Measurements from ENCODE around the gene GGN. TPM values are rescaled to one million over a fixed set of nuclear protein-coding genes. Genes with fewer than 3 reads are reported as not detected.

The GGN gene
- total and polyA plus RNA-seq, 9 of the 15 experiments (the other 6 are each of a cell fraction or from before 2014, with no cell fraction given), result 0.15 to 0.33 TPM; not detected in 7

DNA sequence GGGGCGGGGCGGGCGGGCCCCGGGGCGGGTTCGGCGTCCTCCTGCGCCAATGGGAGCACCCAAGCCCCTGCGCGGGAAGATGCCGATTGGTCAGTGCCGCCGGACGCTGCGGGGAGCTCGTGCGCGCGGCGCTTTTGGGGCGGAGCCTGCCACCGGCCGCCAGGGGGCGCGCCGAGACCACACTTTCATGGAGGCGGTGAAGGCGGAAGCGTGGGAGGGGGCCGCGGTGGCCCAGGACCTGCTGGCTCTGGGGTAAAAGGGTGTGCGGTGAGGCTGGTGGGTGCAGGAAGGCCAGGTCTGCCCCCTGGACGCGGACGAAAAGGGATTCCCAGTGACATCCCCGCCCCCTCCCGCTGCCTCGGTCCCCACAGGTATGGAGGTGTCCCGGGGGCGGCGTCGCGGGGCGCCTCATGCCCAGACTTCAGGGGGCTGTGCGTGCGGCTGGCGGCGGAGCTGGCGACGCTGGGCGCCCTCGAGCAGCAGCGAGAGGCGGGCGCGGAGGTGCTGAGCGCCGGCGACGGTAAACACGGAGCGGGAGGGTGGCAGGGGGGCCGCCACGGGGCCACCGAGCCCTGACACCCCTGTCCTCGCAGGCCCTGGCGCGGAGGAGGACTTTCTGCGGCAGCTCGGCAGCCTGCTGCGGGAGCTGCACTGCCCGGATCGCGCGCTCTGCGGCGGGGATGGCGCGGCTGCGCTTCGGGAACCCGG, 15.3 kb upstream of the GGN start, which contains the start of gene FAM98C (continued):
- TF ChIP-seq, protein P1, sequence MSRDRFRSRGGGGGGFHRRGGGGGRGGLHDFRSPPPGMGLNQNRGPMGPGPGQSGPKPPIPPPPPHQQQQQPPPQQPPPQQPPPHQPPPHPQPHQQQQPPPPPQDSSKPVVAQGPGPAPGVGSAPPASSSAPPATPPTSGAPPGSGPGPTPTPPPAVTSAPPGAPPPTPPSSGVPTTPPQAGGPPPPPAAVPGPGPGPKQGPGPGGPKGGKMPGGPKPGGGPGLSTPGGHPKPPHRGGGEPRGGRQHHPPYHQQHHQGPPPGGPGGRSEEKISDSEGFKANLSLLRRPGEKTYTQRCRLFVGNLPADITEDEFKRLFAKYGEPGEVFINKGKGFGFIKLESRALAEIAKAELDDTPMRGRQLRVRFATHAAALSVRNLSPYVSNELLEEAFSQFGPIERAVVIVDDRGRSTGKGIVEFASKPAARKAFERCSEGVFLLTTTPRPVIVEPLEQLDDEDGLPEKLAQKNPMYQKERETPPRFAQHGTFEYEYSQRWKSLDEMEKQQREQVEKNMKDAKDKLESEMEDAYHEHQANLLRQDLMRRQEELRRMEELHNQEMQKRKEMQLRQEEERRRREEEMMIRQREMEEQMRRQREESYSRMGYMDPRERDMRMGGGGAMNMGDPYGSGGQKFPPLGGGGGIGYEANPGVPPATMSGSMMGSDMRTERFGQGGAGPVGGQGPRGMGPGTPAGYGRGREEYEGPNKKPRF (IDR thresholded peaks at IDR 0.05; ENCODE audit: low read depth, low read length), result no peak
- TF ChIP-seq, protein P2, sequence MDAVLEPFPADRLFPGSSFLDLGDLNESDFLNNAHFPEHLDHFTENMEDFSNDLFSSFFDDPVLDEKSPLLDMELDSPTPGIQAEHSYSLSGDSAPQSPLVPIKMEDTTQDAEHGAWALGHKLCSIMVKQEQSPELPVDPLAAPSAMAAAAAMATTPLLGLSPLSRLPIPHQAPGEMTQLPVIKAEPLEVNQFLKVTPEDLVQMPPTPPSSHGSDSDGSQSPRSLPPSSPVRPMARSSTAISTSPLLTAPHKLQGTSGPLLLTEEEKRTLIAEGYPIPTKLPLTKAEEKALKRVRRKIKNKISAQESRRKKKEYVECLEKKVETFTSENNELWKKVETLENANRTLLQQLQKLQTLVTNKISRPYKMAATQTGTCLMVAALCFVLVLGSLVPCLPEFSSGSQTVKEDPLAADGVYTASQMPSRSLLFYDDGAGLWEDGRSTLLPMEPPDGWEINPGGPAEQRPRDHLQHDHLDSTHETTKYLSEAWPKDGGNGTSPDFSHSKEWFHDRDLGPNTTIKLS (IDR thresholded peaks at IDR 0.05; ENCODE audit: borderline replicate concordance, low read depth), result no peak
- TF ChIP-seq JUND (IDR thresholded peaks at IDR 0.05; ENCODE audit: borderline replicate concordance, low read depth, low read length) (0 out of 2 replicates have a peak, but pooled peaks have one; percentile 23), JUND (tag; IDR thresholded peaks at IDR 0.05; ENCODE audit: borderline replicate concordance, low read depth, low read length) (no peak; the same call in 2 of the 3 replicates), SMAD4 (CRISPR knock-in tag; conservative IDR thresholded peaks at IDR 0.05) (0 out of 2 replicates have a peak, but pooled peaks have one; percentile 27), KLF16 (IDR thresholded peaks at IDR 0.05) (peak; percentile 57), KLF1 (tag; IDR thresholded peaks at IDR 0.05) (0 out of 2 replicates have a peak, but pooled peaks have one; percentile 17), ARID2 (IDR thresholded peaks at IDR 0.05) (0 out of 2 replicates have a peak, but pooled peaks have one; percentile 8), EP400 (IDR thresholded peaks at IDR 0.05) (peak; percentile 86; the same call in 1 of the 2 replicates), RB1 (IDR thresholded peaks at IDR 0.05; ENCODE audit: low read depth) (peak; percentile 96), HLTF (IDR thresholded peaks at IDR 0.05) (no peak; the same call in 1 of the 2 replicates), MAZ (CRISPR knock-in tag; conservative IDR thresholded peaks at IDR 0.05 in 1 of 2, IDR thresholded peaks at IDR 0.05 in 1 of 2) (peak; percentile 91 to 97)
- TF ChIP-seq, protein P3, sequence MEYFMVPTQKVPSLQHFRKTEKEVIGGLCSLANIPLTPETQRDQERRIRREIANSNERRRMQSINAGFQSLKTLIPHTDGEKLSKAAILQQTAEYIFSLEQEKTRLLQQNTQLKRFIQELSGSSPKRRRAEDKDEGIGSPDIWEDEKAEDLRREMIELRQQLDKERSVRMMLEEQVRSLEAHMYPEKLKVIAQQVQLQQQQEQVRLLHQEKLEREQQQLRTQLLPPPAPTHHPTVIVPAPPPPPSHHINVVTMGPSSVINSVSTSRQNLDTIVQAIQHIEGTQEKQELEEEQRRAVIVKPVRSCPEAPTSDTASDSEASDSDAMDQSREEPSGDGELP (CRISPR knock-in tag; IDR thresholded peaks at IDR 0.05; ENCODE audit: borderline replicate concordance), result peak; percentile 78
- TF ChIP-seq, protein P4, sequence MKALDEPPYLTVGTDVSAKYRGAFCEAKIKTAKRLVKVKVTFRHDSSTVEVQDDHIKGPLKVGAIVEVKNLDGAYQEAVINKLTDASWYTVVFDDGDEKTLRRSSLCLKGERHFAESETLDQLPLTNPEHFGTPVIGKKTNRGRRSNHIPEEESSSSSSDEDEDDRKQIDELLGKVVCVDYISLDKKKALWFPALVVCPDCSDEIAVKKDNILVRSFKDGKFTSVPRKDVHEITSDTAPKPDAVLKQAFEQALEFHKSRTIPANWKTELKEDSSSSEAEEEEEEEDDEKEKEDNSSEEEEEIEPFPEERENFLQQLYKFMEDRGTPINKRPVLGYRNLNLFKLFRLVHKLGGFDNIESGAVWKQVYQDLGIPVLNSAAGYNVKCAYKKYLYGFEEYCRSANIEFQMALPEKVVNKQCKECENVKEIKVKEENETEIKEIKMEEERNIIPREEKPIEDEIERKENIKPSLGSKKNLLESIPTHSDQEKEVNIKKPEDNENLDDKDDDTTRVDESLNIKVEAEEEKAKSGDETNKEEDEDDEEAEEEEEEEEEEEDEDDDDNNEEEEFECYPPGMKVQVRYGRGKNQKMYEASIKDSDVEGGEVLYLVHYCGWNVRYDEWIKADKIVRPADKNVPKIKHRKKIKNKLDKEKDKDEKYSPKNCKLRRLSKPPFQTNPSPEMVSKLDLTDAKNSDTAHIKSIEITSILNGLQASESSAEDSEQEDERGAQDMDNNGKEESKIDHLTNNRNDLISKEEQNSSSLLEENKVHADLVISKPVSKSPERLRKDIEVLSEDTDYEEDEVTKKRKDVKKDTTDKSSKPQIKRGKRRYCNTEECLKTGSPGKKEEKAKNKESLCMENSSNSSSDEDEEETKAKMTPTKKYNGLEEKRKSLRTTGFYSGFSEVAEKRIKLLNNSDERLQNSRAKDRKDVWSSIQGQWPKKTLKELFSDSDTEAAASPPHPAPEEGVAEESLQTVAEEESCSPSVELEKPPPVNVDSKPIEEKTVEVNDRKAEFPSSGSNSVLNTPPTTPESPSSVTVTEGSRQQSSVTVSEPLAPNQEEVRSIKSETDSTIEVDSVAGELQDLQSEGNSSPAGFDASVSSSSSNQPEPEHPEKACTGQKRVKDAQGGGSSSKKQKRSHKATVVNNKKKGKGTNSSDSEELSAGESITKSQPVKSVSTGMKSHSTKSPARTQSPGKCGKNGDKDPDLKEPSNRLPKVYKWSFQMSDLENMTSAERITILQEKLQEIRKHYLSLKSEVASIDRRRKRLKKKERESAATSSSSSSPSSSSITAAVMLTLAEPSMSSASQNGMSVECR (CRISPR knock-in tag; IDR thresholded peaks at IDR 0.05), result peak; percentile 65; the same call in 1 of the 2 replicates

Data from K562 (cell line).